ENCODE results near the gene STK32A. TPM values are rescaled to one million over a fixed set of nuclear protein-coding genes. Genes with fewer than 3 reads are reported as not detected.

STK32A gene
- total RNA-seq, 2 donors from 2014 or later, result 9.8 to 21.8 TPM

DNA sequence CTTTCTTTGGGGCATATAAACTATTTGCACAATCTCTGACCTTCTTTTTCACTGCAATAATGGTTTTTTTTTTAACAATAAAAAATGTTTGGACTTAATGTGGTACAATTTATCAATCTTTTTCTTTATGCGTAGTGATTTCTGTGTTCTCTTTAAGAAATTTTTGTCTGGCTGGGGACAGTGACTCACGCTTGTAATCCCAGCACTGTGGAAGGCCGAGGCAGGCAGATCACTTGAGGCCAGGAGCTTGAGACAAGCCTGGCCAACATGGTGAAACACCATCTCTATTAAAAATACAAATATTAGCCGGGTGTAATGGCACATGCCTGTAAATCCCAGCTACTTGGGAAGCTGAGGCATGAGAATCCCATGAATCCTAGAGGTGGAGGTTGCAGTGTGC is 72.3 kb downstream of the STK32A start:
- no peak overlapping the region for H3K27ac ChIP-seq (ENCODE audit: low read depth, low read length)
- H3K27me3 ChIP-seq (ENCODE audit: control insufficient read depth, insufficient read depth, low read length, poor library complexity, severe bottlenecking), result no peaks in the 10 kb centered on the region
- Mint-ChIP-seq H3K27me3 (ENCODE audit: insufficient read depth) (no peaks in the 10 kb centered on the region), H3K9me3 (peaks cover 1% of the 10 kb centered on the region), H3K4me3 (no peak overlapping the region), H3K4me1 (no peaks in the 10 kb centered on the region), H3K27ac (no peak overlapping the region), H3K36me3 (ENCODE audit: low read depth) (no peaks in the 10 kb centered on the region)
- no peak for DNase-seq
- no peak overlapping the region for H3K9ac ChIP-seq (ENCODE audit: extremely low read depth, low read length, poor library complexity, severe bottlenecking)
- H3K4me3 ChIP-seq (ENCODE audit: low read length), result no peak overlapping the region
- WGBS, 2 experiments (ENCODE audit: insufficient coverage in 1 of 2, insufficient read length in 1 of 2), result 89 to 96% methylated on average over 3 to 4 of the region's 4 CpGs
- no peaks in the 10 kb centered on the region for H3K4me1 ChIP-seq (ENCODE audit: control insufficient read depth, insufficient read depth, low read length)
- H3K9me3 ChIP-seq (ENCODE audit: control insufficient read depth, low read length), result peaks cover under 1% of the 10 kb centered on the region
- no peak for TF ChIP-seq CTCF (conservative IDR thresholded peaks at IDR 0.05)
- no peaks in the 10 kb centered on the region for H3K36me3 ChIP-seq (ENCODE audit: control insufficient read depth, insufficient read depth, low read length)

DNA sequence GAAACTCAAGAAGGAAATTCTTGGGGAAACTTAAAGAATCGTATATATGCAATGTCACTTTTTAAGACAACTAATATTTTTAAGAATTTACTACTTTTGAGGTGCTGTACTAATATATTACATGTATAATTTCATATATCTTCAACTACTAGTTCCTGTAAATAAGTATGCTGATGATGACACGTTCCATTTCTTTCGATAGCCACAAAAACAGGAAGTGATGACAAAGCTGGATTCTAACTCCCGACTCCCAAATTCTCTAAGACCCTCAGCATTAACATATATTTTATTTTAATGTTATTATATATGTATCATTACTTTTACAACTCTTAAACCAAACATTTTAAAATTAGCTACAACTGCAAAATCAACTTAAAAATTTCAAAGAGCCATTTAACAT is 74.8 kb downstream of the STK32A start:
- H3K36me3 ChIP-seq (ENCODE audit: control insufficient read depth, insufficient read depth, low read length), result no peaks in the 10 kb centered on the region
- H3K27me3 Mint-ChIP-seq (ENCODE audit: insufficient read depth), result no peaks in the 10 kb centered on the region
- no peaks in the 10 kb centered on the region for H3K27me3 ChIP-seq (ENCODE audit: control insufficient read depth, insufficient read depth, low read length, poor library complexity, severe bottlenecking)
- no peak overlapping the region for H3K4me3 Mint-ChIP-seq
- no peak overlapping the region for H3K4me3 ChIP-seq (ENCODE audit: low read length)
- 58% methylated on average over 3 of the region's 4 CpGs; no CpG with 5 or more reads in 1 of the 2 experiments for WGBS, 2 experiments (ENCODE audit: insufficient coverage in 1 of 2, insufficient read length in 1 of 2)
- H3K27ac Mint-ChIP-seq, result no peak overlapping the region
- DNase-seq, result no peak
- no peaks in the 10 kb centered on the region for H3K4me1 Mint-ChIP-seq
- H3K9me3 Mint-ChIP-seq, result peaks cover 1% of the 10 kb centered on the region
- TF ChIP-seq CTCF (conservative IDR thresholded peaks at IDR 0.05), result no peak
- no peak overlapping the region for H3K27ac ChIP-seq (ENCODE audit: low read depth, low read length)
- no peaks in the 10 kb centered on the region for H3K36me3 Mint-ChIP-seq (ENCODE audit: low read depth)
- H3K4me1 ChIP-seq (ENCODE audit: control insufficient read depth, insufficient read depth, low read length), result no peaks in the 10 kb centered on the region
- no peaks in the 10 kb centered on the region for H3K9me3 ChIP-seq (ENCODE audit: control insufficient read depth, low read length)
- no peak overlapping the region for H3K9ac ChIP-seq (ENCODE audit: extremely low read depth, low read length, poor library complexity, severe bottlenecking)

DNA sequence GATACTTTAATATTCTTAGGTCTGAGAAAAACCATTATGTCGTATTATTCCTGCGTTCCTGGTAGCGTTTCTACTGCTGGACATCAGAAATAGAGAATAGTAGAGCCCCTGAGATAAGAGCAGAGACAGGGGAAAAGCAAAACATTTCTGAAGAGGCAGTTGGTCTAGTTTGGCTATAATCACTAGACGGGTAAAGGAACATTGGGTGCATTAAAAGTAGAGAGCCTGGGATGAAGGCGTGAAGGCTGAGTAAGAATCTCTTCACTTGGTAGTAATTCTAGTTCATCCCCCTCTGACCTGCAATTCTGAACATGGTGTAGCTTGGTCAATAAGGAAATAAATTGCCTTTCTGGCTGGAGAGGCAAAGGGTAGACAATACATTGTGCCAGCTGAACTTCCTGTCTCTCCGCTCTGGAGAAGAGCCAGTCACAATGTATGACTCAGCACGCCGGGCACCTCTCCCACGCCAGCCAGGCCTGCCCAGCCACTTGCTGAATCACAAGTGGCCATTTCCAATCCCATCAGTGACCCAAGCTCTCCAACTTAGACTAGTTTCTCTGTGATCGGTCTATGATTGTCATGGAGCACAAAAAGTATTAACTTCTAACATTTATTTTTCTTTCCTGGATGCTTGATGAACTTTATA is 75.4 kb downstream of the STK32A start:
- Mint-ChIP-seq H3K27ac (peak overlapping the region; percentile 26), H3K4me1 (no peaks in the 10 kb centered on the region), H3K9me3 (peaks cover 1% of the 10 kb centered on the region), H3K27me3 (ENCODE audit: insufficient read depth) (no peaks in the 10 kb centered on the region), H3K36me3 (ENCODE audit: low read depth) (no peaks in the 10 kb centered on the region), H3K4me3 (no peak overlapping the region)
- Histone ChIP-seq H3K4me1 (ENCODE audit: control insufficient read depth, insufficient read depth, low read length) (no peaks in the 10 kb centered on the region), H3K4me3 (ENCODE audit: low read length) (no peak overlapping the region), H3K9ac (ENCODE audit: extremely low read depth, low read length, poor library complexity, severe bottlenecking) (no peak overlapping the region), H3K36me3 (ENCODE audit: control insufficient read depth, insufficient read depth, low read length) (no peaks in the 10 kb centered on the region), H3K27ac (ENCODE audit: low read depth, low read length) (no peak overlapping the region), H3K9me3 (ENCODE audit: control insufficient read depth, low read length) (no peaks in the 10 kb centered on the region), H3K27me3 (ENCODE audit: control insufficient read depth, insufficient read depth, low read length, poor library complexity, severe bottlenecking) (no peaks in the 10 kb centered on the region)
- 84 to 86% methylated on average over 8 to 10 of the region's 10 CpGs for WGBS, 2 experiments (ENCODE audit: insufficient coverage in 1 of 2, insufficient read length in 1 of 2)
- DNase-seq, result peak; percentile 55
- no peak for TF ChIP-seq CTCF (conservative IDR thresholded peaks at IDR 0.05)

All from endodermal cell (in vitro differentiated cells).